NCI-H82 (cell line): ENCODE data around the gene NUMA1.

ENCODE experiments used
- DNase-seq: peaks from one replicate; lab custom pipeline; 2025; lab: John Stamatoyannopoulos, UW

The NUMA1 gene

DNA sequence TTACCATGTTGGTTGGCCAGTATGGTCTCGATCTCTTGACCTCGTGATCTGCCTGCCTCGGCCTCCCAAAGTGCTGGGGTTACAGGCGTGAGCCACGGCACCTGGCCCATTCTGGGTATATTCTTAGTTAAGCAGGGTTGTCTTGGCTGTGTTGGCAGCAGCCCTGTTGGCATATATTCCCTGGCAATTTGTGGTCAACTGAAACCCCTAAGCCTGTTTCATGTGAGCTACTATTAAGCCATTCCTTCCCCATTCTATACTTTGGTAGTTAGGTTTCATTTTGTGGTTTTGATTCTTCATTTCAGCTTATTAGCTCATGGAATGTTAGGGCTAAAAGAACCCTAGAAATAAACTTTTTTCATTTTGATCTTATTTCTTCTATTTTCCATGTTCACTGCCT is 103.8 kb downstream of the NUMA1 start:
- no peak for DNase-seq

DNA sequence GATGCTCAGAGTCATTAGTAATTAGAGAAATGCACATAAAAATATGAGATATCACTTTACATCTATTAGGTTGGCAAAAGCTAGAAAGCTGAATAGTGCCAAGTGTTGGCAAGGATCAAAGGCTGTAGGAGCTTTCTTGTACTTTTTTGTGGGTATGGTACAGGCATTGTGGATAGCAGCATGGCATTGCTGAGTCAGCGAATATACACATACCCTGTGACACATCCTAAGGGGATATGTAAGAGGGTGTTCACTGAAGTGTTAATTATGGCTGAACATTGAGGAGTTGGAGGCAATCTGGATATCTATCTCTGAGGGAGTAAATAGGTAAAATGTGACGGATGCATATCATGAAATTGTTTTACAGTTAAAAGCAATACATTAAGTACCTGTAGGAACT is 108.7 kb downstream of the NUMA1 start:
- DNase-seq = no peak

DNA sequence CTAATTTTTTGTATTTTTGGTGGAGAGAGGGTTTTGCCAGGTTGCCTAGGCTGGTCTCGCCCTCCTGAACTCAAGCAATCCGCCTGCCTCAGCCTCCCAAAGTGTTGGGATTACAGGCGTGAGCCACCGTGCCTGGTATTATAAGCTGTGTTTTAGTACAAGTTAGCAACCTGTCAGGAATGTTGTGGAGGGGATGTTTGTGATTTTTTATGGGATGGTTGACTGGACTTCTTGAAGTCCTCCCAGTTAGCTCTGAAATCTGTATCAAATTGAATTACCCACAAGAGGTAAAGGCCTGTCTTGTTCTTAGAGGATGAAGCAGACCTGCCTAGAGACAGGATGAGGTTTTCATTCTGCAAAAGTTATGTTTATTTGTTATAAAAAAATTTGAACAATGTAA is 115.7 kb downstream of the NUMA1 start:
- DNase-seq = no peak

DNA sequence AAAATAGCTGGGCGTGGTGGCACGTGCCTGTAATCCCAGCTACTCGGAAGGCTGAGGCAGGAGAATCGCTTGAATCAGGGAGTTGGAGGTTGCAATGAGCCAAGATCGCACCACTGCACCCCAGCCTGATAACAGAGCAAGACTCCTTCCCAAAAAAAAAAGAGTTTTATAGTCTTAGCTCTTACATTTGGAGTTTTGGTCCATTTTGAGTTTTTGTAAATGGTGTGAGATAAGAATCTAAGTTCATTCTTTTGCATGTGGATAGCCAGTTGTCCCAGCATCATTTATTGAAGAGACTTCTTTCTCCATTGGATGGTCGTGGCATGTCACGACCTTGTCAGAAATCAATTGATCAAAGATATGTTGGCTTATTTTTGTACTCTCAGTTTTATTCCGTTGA is 116.9 kb downstream of the NUMA1 start:
- no peak for DNase-seq

DNA sequence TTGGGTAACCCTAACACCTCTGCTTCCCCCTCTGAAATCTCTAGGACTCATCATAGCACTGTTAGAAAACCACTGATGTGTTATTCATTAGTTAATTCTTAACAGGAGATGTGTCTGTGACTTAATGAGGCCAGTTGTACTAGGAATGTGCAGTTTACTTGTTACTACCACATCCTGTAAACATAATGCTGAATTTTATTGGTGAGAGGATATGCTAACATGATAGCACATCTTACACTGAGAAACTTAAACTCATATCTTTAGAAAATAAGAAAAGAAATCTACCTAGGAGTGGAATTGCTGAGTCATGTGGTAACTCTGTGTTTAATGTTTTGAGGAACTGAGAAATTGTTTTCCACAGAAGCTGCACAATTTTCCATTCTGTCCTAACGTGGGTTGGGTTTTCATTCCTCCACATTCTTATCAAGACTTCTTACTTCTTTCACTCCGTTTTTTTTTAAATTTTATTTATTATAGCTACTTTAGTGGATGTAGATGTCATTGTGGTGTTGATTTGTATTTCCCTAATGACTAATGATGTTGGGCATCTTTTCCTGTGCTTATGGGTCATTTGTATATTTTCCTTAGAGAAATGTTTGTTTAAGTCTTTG is 117.8 kb downstream of the NUMA1 start:
- DNase-seq = no peak

DNA sequence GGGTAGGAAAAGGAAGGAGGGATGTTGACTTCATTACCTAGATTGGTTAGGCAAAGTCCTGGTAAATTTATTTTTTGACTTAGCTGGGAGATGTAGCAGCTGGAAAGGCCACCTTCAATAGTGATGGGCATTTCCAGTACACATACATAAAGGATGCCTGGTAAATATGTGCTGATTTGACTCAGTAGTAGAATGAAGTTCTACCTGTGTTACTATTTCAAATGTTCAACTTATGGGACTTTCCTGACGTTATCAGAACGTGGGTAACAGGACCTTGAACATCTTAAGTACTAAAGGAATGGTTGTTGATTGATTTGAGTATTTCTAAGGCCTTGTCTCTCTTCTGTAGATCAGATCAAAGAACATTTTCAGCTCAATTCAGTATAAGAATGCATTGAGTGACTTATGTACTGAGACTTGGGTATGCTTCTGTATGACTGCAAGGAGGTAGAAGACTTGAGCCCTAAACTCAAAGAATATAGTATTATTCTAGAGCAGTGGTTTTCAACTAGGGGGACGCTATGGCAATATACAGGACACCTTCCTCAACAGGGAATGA is 124.4 kb downstream of the NUMA1 start:
- DNase-seq = no peak
